Testis (tissue), 2 donors: Measurements from ENCODE around the gene YEATS2.

Source experiments
- CTCF ChIP-seq, 3 experiments: fragments of 450-650 bp in 2 of 3; fragments of 200-600 bp in 1 of 3; sonication (generic) in 1 of 3; IDR thresholded peaks; one replicate each; pipeline ENCODE4 v1.5.1; 2016 to 2019; ENCODE audit warnings: antibody characterized with exemption in 3 of 3, mild to moderate bottlenecking in 2 of 3, moderate library complexity in 1 of 3
- POLR2A ChIP-seq: fragments of 450-650 bp; IDR thresholded peaks from one replicate; pipeline ENCODE4 v1.6.1; 2017; ENCODE audit warnings: antibody characterized with exemption, mild to moderate bottlenecking, moderate library complexity

DNA sequence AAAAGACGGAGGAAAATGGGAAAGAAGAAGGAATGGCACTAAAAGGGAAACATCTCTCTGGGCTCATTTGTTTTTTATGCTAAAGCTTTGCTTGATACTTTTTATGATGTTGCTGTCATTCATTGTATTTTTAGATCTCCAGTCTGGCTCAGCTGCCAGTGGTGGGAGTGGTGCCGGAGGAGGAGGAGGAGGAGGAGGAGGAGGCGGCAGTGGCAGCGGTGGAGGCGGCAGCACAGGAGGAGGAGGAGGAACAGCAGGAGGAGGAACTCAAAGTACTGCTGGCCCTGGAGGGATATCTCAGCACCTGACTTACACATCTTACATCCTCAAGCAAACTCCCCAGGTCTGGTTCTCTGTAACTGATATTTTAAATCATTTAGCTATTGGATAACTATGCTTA, 78.2 kb downstream of the YEATS2 start:
- TF ChIP-seq POLR2A, result no peak
- no peak for TF ChIP-seq CTCF (IDR thresholded peaks at IDR 0.05)
